HFFc6 (cell line): ENCODE results near the gene SLC28A2. TPM values are rescaled to one million over a fixed set of nuclear protein-coding genes. Genes with fewer than 3 reads are reported as not detected.
"Not testable (repeated sequence)": the region's sequence is repeated elsewhere in the genome, so short reads cannot be mapped to it uniquely, and the experiment has no call there.

Experiments used
- DNase-seq: peaks from one replicate; pipeline ENCODE4 v3.0.0-alpha.2; 2018
- H3K27ac Mint-ChIP-seq: 2 replicates; pipeline ENCODE4 v1.8.0; 2020; ENCODE audit warnings: mild to moderate bottlenecking, mixed read lengths
- H3K27me3 Mint-ChIP-seq: 2 replicates; pipeline ENCODE4 v1.8.0; 2021; ENCODE audit warnings: mild to moderate bottlenecking, moderate library complexity, mixed read lengths; ENCODE audit not compliant: insufficient read depth
- H3K36me3 Mint-ChIP-seq: 2 replicates; pipeline ENCODE4 v1.8.0; 2021; ENCODE audit warnings: low read depth, mixed read lengths
- H3K4me1 Mint-ChIP-seq: 2 replicates; pipeline ENCODE4 v1.8.0; 2020; ENCODE audit warnings: low read depth, mixed read lengths
- H3K4me3 Mint-ChIP-seq: 2 replicates; pipeline ENCODE4 v1.8.0; 2020; ENCODE audit warnings: mild to moderate bottlenecking, moderate library complexity, mixed read lengths
- H3K9me3 Mint-ChIP-seq: 2 replicates; pipeline ENCODE4 v1.8.0; 2020; ENCODE audit warnings: mild to moderate bottlenecking, mixed read lengths
- CTCF ChIP-seq: fragments of 200-600 bp; sonication (generic); IDR thresholded peaks from 2 replicates; pipeline ENCODE4 v1.5.0; 2021; ENCODE audit warnings: antibody characterized with exemption, mild to moderate bottlenecking
- total RNA-seq, 6 experiments: library from RNA; stranded (reverse); fragmentation: NEBNext Ultra II Directional; extraction: Animal tissue kit (Norgen Biotek cat#: 25700); gene quantifications; 2 replicates in 1 of 6; 3 replicates in 5 of 6; pipeline ENCODE4 v1.2.3, GENCODE V29; 2021

The SLC28A2 gene
- total RNA-seq, 6 experiments from 2014 or later = not detected

GRCh38 chr15:45304711-45305110 is 52.7 kb downstream of the SLC28A2 start:
- peaks cover 11% of the 10 kb centered on the region; the same call in 1 of the 2 replicates for H3K27me3 Mint-ChIP-seq
- H3K36me3 Mint-ChIP-seq = no peaks in the 10 kb centered on the region
- H3K9me3 Mint-ChIP-seq = no peaks in the 10 kb centered on the region
- H3K27ac Mint-ChIP-seq = no peak overlapping the region
- no peak overlapping the region for H3K4me3 Mint-ChIP-seq
- TF ChIP-seq CTCF = no peak
- H3K4me1 Mint-ChIP-seq = peaks cover 10% of the 10 kb centered on the region
- no peak for DNase-seq

DNA sequence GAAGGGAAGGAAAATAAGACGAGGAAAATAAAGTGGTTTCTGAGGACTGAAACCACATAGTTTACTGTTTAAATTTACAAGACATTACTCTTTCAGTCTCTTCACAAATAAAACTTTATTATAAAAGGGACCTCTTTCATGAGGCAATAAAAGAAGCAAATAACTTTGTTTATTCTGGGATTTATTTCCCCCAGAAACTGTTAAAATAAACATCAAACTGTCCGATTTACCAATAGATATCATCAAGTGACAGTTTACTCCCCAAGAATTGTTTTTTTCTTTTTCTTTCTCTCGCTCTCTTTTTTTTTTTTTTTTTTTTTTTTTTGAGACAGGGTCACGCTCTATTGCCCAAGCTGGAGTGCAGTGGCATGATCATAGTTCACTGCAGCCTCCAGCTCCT is 54.1 kb downstream of the SLC28A2 start:
- H3K9me3 Mint-ChIP-seq = no peaks in the 10 kb centered on the region
- no peak for DNase-seq
- no peak overlapping the region for H3K27ac Mint-ChIP-seq
- H3K4me1 Mint-ChIP-seq = peaks cover 10% of the 10 kb centered on the region
- H3K4me3 Mint-ChIP-seq = no peak overlapping the region
- H3K27me3 Mint-ChIP-seq = peaks cover 18% of the 10 kb centered on the region
- H3K36me3 Mint-ChIP-seq = no peaks in the 10 kb centered on the region
- TF ChIP-seq CTCF = no peak

- Mint-ChIP-seq H3K36me3 (no peaks in the 10 kb centered on the region), H3K9me3 (no peaks in the 10 kb centered on the region), H3K27me3 (peaks cover 16% of the 10 kb centered on the region), H3K4me3 (peak overlapping the region; percentile 59), H3K4me1 (peaks cover 10% of the 10 kb centered on the region), H3K27ac (no peak overlapping the region)
- peak; percentile 82 for DNase-seq
- TF ChIP-seq CTCF = peak; percentile 77
Observed at GRCh38 chr15:45307230-45307924, 55.3 kb downstream of the SLC28A2 start.

DNA sequence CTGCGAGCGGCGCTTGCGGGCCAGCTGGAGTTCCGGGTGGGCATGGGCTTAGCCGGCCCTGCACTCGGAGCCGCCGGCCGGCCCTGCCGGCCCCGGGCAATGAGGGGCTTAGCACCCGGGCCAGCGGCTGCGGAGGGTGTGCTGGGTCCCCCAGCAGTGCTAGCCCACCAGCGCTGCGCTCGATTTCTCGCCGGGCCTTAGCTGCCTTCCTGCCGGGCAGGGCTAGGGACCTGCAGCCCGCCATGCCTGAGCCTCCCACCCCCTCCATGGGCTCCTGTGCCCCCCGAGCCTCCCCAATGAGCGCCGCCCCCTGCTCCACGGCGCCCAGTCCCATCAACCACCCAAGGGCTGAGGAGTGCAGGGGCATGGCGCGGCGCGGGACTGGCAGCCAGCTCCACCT is 62.1 kb downstream of the SLC28A2 start:
- H3K27ac Mint-ChIP-seq, H3K4me1 Mint-ChIP-seq, H3K4me3 Mint-ChIP-seq, DNase-seq, H3K36me3 Mint-ChIP-seq, H3K9me3 Mint-ChIP-seq: not testable (repeated sequence)
- H3K27me3 Mint-ChIP-seq = peaks cover 21% of the 10 kb centered on the region

GRCh38 chr15:45314960-45315359 is 62.9 kb downstream of the SLC28A2 start:
- no peaks in the 10 kb centered on the region for H3K4me1 Mint-ChIP-seq
- H3K4me3 Mint-ChIP-seq = no peak overlapping the region
- H3K27me3 Mint-ChIP-seq = peaks cover 20% of the 10 kb centered on the region
- H3K27ac Mint-ChIP-seq = no peak overlapping the region
- peak; percentile 54; the same call in 1 of the 2 replicates for TF ChIP-seq CTCF
- no peaks in the 10 kb centered on the region for H3K9me3 Mint-ChIP-seq
- no peaks in the 10 kb centered on the region for H3K36me3 Mint-ChIP-seq
- DNase-seq = peak; percentile 12

DNA sequence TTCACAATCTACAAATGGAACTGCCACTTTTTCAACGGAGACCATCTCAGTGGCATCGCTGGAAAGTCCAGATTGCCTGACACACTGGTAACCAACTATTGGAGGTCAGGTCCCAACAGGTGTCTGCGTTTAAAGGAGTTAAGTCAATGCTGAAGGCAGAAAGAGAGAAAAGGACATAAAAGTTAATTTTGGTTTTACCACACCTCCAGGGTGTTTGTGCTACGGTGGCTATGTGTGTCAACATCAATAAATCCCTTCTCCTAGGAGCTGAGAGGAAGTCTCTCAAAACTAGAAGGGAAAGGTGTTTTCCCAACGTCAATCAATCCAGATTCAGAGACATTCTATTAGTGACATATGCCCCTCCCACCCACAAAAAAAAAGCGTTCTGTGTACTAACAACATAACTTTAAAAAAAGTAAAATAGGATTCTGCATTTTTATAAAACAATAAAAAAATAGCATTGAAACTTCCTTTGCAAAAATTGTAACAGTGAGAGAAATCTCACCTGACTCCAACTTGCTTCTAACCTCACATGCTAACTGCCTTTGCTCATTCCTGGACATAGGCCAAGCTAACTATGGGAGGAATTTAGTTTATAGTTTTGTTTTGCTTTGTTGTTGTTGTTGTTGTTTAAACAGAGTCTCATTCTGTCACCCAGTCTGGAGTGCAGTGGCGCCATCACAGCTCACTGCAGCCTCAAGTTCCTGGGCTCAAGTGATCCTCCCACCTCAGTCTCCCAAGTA is 67.6 kb downstream of the SLC28A2 start:
- Mint-ChIP-seq H3K27ac (no peak overlapping the region), H3K36me3 (no peaks in the 10 kb centered on the region), H3K4me1 (no peaks in the 10 kb centered on the region), H3K27me3 (peaks cover 19% of the 10 kb centered on the region), H3K9me3 (no peaks in the 10 kb centered on the region), H3K4me3 (no peak overlapping the region)
- no peak for TF ChIP-seq CTCF
- DNase-seq = no peak
